ENCODE measurements around the gene MEAK7.

Gene MEAK7

DNA sequence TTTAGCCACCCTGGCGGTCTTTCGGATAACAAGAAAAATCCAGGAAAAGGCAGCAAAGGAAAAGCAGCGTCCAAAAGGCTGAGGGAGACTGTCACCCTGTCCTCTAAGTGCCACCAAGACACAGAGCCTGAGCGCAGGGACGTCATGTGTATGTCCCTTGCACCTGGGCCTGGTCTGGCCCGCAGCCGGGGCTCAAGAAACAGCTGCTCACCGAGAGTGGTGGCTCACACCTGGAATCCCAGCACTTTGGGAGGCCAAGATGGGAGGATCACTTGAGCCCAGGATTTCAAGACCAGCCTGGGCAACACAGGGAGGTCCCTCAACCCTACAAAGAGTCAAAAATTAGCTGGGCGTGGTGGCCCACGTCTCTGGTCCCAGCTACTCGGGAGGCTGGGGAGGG lies 9.2 kb upstream of the MEAK7 start:
- no peak for TF ChIP-seq POLR2AphosphoS5 (IDR thresholded peaks at IDR 0.05; ENCODE audit: low read depth, low read length)
- TF ChIP-seq TAF1 (IDR thresholded peaks at IDR 0.05; ENCODE audit: borderline replicate concordance, insufficient read depth, low read length): no peak
- TF ChIP-seq, protein P1, sequence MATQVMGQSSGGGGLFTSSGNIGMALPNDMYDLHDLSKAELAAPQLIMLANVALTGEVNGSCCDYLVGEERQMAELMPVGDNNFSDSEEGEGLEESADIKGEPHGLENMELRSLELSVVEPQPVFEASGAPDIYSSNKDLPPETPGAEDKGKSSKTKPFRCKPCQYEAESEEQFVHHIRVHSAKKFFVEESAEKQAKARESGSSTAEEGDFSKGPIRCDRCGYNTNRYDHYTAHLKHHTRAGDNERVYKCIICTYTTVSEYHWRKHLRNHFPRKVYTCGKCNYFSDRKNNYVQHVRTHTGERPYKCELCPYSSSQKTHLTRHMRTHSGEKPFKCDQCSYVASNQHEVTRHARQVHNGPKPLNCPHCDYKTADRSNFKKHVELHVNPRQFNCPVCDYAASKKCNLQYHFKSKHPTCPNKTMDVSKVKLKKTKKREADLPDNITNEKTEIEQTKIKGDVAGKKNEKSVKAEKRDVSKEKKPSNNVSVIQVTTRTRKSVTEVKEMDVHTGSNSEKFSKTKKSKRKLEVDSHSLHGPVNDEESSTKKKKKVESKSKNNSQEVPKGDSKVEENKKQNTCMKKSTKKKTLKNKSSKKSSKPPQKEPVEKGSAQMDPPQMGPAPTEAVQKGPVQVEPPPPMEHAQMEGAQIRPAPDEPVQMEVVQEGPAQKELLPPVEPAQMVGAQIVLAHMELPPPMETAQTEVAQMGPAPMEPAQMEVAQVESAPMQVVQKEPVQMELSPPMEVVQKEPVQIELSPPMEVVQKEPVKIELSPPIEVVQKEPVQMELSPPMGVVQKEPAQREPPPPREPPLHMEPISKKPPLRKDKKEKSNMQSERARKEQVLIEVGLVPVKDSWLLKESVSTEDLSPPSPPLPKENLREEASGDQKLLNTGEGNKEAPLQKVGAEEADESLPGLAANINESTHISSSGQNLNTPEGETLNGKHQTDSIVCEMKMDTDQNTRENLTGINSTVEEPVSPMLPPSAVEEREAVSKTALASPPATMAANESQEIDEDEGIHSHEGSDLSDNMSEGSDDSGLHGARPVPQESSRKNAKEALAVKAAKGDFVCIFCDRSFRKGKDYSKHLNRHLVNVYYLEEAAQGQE (IDR thresholded peaks at IDR 0.05; ENCODE audit: insufficient read depth in 1 of 2, low read depth in 2 of 2, low read length in 2 of 2): no peak
- TF ChIP-seq FOXP2 (optimal IDR thresholded peaks at IDR 0.05; ENCODE audit: borderline replicate concordance, extremely low read depth, extremely low read length, insufficient read depth): no peak
- no peak for TF ChIP-seq SIN3A (IDR thresholded peaks at IDR 0.05; ENCODE audit: borderline replicate concordance, insufficient read depth, low read length)

DNA sequence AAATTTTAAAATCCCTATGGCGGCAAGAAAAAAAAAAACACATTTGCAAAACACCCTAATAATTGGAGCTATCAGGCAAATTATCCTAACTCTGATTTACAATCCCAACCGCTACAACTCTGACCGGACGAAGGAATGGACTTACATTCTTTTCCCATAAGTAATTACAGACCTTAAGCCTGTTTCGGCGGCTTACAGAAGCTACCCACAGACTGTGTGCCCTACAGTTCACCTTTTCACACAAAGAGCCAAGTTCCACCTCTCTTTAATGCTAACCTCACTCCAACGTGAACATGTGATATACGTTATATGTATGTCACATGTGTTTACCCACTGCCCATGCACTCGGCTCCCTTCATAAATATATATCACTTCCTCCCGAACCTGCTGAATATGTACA lies 8.7 kb upstream of the MEAK7 start:
- TF ChIP-seq, protein P1 (IDR thresholded peaks at IDR 0.05; ENCODE audit: insufficient read depth in 1 of 2, low read depth in 2 of 2, low read length in 2 of 2): no peak
- TF ChIP-seq SIN3A (IDR thresholded peaks at IDR 0.05; ENCODE audit: borderline replicate concordance, insufficient read depth, low read length) (no peak), FOXP2 (optimal IDR thresholded peaks at IDR 0.05; ENCODE audit: borderline replicate concordance, extremely low read depth, extremely low read length, insufficient read depth) (no peak), POLR2AphosphoS5 (IDR thresholded peaks at IDR 0.05; ENCODE audit: low read depth, low read length) (no peak), TAF1 (IDR thresholded peaks at IDR 0.05; ENCODE audit: borderline replicate concordance, insufficient read depth, low read length) (no peak)

DNA sequence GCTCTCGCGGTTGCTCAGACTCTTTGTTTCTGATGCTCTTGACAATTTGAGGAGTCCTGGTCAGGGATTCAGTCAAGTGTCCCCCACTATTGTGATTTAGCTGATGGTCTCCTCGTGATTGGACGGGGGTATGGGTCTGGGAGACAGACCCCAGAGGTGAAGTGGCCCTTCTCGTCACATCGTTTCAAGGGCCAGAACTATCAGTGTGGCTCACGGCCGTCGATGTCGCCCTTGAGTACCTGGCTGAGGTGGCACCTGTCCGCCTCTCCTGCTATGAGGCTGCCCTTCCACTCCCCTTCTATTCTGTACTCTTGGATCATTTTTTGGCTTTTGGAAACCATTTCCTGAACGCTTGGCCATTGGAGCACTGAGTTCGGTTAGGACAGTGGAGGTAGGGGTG lies 7.4 kb upstream of the MEAK7 start:
- no peak for TF ChIP-seq TAF1 (IDR thresholded peaks at IDR 0.05; ENCODE audit: borderline replicate concordance, insufficient read depth, low read length)
- no peak for TF ChIP-seq FOXP2 (optimal IDR thresholded peaks at IDR 0.05; ENCODE audit: borderline replicate concordance, extremely low read depth, extremely low read length, insufficient read depth)
- TF ChIP-seq SIN3A (IDR thresholded peaks at IDR 0.05; ENCODE audit: borderline replicate concordance, insufficient read depth, low read length): no peak

DNA sequence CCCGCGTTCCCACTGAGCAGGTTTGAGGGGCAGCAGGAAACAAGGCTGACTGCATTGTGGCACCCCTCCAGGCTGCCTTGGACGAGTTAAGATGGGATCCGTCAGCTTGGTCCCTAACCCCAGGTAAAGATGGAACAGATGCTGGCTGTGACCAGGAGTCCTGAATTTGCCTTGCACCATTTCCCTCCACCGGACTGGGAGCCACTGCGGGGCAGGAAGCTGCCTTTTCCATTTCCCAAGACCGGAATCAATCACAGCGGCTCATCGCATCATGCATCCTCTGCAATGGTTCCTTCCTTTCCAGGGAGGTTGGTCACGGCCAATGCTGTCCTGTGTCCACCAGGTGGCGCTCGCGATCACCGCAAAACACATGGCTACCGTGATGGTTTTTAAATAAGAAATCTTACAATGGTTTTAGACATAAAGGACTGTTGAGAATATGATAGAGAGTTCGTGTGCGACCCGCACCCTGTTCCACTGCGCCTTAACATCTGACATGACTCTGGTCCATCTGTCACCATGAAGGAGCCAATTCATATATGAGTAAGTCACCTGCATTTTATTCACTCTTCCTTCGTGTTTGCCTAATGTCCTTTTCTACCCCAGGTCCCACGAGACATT lies 6.8 kb upstream of the MEAK7 start:
- no peak for TF ChIP-seq TAF1 (IDR thresholded peaks at IDR 0.05; ENCODE audit: borderline replicate concordance, insufficient read depth, low read length)

DNA sequence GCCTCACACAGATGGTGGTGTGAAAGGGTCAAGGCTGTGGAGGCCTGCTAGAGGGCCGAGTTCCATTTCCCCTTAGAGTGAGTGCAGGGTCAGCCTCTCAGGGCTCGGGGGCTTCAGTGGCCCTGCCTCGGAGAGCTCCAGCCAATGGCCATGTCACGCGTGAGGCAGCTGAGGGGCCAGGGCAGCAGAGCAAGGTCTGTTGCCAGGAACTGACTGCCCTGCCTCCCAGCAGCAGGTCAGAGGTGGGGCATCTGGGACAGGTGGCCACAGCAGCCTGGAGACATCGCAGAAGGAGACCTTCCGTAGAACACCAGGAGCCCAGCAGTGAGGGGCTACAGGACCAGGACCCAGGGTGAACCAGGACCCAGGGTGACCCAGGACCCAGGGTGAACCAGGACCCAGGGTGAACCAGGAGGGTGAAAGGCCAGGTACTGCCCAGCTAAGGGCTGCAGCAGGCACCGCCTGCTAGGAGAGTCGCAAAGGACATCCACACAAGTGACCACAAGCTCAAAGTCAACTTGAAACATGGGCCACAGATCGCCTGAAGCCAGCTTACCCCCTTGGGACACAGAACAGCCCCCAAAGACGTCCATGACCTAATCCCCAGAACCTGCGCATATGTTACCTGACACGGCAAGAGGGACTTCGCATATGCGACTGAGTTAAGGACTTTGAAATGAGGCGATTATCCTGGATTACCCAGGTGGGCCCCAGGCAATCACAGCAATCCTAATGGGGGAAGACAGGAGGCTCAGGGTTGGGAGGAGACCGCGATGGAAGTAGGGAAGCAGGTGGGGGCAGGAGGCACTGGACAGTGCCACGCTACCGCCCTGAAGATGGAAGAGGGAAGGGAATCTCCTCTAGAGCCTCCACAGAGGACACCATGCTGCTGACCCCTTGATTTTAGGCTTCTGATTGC lies 4.8 kb upstream of the MEAK7 start:
- TF ChIP-seq FOXP2 (optimal IDR thresholded peaks at IDR 0.05; ENCODE audit: borderline replicate concordance, extremely low read depth, extremely low read length, insufficient read depth) (no peak), POLR2AphosphoS5 (IDR thresholded peaks at IDR 0.05; ENCODE audit: low read depth, low read length) (no peak), TAF1 (IDR thresholded peaks at IDR 0.05; ENCODE audit: borderline replicate concordance, insufficient read depth, low read length) (no peak), SIN3A (IDR thresholded peaks at IDR 0.05; ENCODE audit: borderline replicate concordance, insufficient read depth, low read length) (no peak)
- TF ChIP-seq, protein P1 (IDR thresholded peaks at IDR 0.05; ENCODE audit: insufficient read depth in 1 of 2, low read depth in 2 of 2, low read length in 2 of 2): no peak

DNA sequence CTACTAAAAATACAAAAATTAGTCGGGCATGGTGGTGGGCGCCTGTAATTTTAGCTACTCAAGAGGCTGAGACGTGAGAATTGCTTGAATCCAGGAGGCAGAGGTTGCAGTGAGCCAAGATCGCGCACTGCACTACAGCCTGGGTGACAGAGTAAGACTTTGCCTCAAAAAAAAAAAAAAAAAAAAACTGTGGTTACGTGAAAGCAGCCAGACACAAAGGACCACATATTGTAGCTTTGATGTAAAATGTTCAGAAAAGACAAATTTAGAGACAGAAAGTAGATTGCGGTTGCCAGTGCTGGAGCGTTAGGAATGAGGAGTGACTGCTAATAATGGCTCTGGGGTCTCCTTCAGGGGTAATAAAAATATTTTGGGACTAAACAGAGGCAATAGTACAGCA lies 4.0 kb upstream of the MEAK7 start:
- TF ChIP-seq, protein P1 (IDR thresholded peaks at IDR 0.05; ENCODE audit: insufficient read depth in 1 of 2, low read depth in 2 of 2, low read length in 2 of 2): no peak
- TF ChIP-seq SIN3A (IDR thresholded peaks at IDR 0.05; ENCODE audit: borderline replicate concordance, insufficient read depth, low read length) (no peak), TAF1 (IDR thresholded peaks at IDR 0.05; ENCODE audit: borderline replicate concordance, insufficient read depth, low read length) (no peak), POLR2AphosphoS5 (IDR thresholded peaks at IDR 0.05; ENCODE audit: low read depth, low read length) (no peak), FOXP2 (optimal IDR thresholded peaks at IDR 0.05; ENCODE audit: borderline replicate concordance, extremely low read depth, extremely low read length, insufficient read depth) (no peak)

Data from PFSK-1 (cell line).